H9 (cell line): ENCODE data around the gene FOXO1. TPM values are rescaled to one million over a fixed set of nuclear protein-coding genes. Genes with fewer than 3 reads are reported as not detected.

Experiments used
- DNase-seq: peaks from one replicate; pipeline ENCODE4 v3.0.0-alpha.2; 2017
- H2AFZ ChIP-seq: one replicate; pipeline ENCODE4 v1.6.1; 2013; ENCODE audit warnings: mild to moderate bottlenecking, low read length, control low read depth, moderate library complexity
- H2AK5ac ChIP-seq: 2 replicates; pipeline ENCODE4 v1.6.1; 2013; ENCODE audit warnings: low read length, control low read depth, mixed read lengths; ENCODE audit not compliant: insufficient read length
- H2BK120ac ChIP-seq: one replicate; pipeline ENCODE4 v1.6.1; 2013; ENCODE audit warnings: low read depth, mild to moderate bottlenecking, low read length, control low read depth, inconsistent platforms; ENCODE audit not compliant: poor library complexity, severe bottlenecking
- H2BK12ac ChIP-seq: 2 replicates; pipeline ENCODE4 v1.6.1; 2013; ENCODE audit warnings: low read length, control low read depth, mixed read lengths, low read depth; ENCODE audit not compliant: insufficient read length
- H2BK15ac ChIP-seq: 2 replicates; pipeline ENCODE4 v1.6.1; 2013; ENCODE audit warnings: low read depth, low read length, control low read depth
- H2BK20ac ChIP-seq: one replicate; pipeline ENCODE4 v1.6.1; 2013; ENCODE audit warnings: low read depth, mild to moderate bottlenecking, low read length, control low read depth, inconsistent platforms; ENCODE audit not compliant: poor library complexity, severe bottlenecking
- H2BK5ac ChIP-seq: 2 replicates; pipeline ENCODE4 v1.6.1; 2013; ENCODE audit warnings: low read length, control low read depth, mixed read lengths; ENCODE audit not compliant: insufficient read length
- H3K14ac ChIP-seq: 2 replicates; pipeline ENCODE4 v1.6.1; 2013; ENCODE audit warnings: low read length, control low read depth; ENCODE audit not compliant: insufficient read depth
- H3K18ac ChIP-seq: 2 replicates; pipeline ENCODE4 v1.6.1; 2013; ENCODE audit warnings: low read depth, mild to moderate bottlenecking, mixed read lengths, low read length, control low read depth; ENCODE audit not compliant: insufficient read length
- H3K23ac ChIP-seq: 2 replicates; pipeline ENCODE4 v1.6.1; 2013; ENCODE audit warnings: low read length, control low read depth, mixed read lengths, low read depth; ENCODE audit not compliant: insufficient read length
- H3K23me2 ChIP-seq: 2 replicates; pipeline ENCODE4 v1.6.1; 2013; ENCODE audit warnings: low read depth, mild to moderate bottlenecking, mixed read lengths, low read length, control low read depth; ENCODE audit not compliant: insufficient read length, poor library complexity, severe bottlenecking
- H3K27ac ChIP-seq: 2 replicates; pipeline ENCODE4 v1.5.1; 2013; ENCODE audit warnings: low read length, control low read depth, mixed read lengths, low read depth; ENCODE audit not compliant: insufficient read length
- H3K27me3 ChIP-seq: 2 replicates; pipeline ENCODE4 v1.6.1; 2013; ENCODE audit warnings: low read length, control low read depth, inconsistent platforms; ENCODE audit not compliant: insufficient read depth
- H3K4ac ChIP-seq: 2 replicates; pipeline ENCODE4 v1.6.1; 2013; ENCODE audit warnings: low read depth, mild to moderate bottlenecking, control low read depth, inconsistent platforms, low read length, moderate library complexity
- H3K4me1 ChIP-seq: 2 replicates; pipeline ENCODE4 v1.6.1; 2013; ENCODE audit warnings: low read length, control low read depth, inconsistent platforms; ENCODE audit not compliant: insufficient read depth
- H3K4me2 ChIP-seq: 2 replicates; pipeline ENCODE4 v1.6.1; 2013; ENCODE audit warnings: low read length, control low read depth, mixed read lengths; ENCODE audit not compliant: insufficient read length, insufficient read depth
- H3K56ac ChIP-seq: 2 replicates; pipeline ENCODE4 v1.6.1; 2013; ENCODE audit warnings: low read depth, mild to moderate bottlenecking, mixed read lengths, low read length, control low read depth; ENCODE audit not compliant: insufficient read length
- H3K79me1 ChIP-seq: 2 replicates; pipeline ENCODE4 v1.6.1; 2013; ENCODE audit warnings: low read depth, mild to moderate bottlenecking, moderate library complexity, low read length, control low read depth, inconsistent platforms; ENCODE audit not compliant: insufficient read depth, poor library complexity, severe bottlenecking
- H3K79me2 ChIP-seq: 2 replicates; pipeline ENCODE4 v1.6.1; 2013; ENCODE audit warnings: low read length, control low read depth, inconsistent platforms; ENCODE audit not compliant: insufficient read depth
- H3K9ac ChIP-seq: 2 replicates; pipeline ENCODE4 v1.6.1; 2013; ENCODE audit warnings: low read length, control low read depth, mixed read lengths; ENCODE audit not compliant: insufficient read length; ENCODE audit errors: extremely low read depth
- H3K9me3 ChIP-seq: one replicate; pipeline ENCODE4 v1.6.1; 2013; ENCODE audit warnings: low read depth, low read length, inconsistent platforms; ENCODE audit not compliant: control insufficient read depth
- H3T11ph ChIP-seq: one replicate; pipeline ENCODE4 v1.6.1; 2013; ENCODE audit warnings: mild to moderate bottlenecking, low read length, control low read depth, inconsistent platforms
- H4K20me1 ChIP-seq: one replicate; pipeline ENCODE4 v1.6.1; 2013; ENCODE audit not compliant: control insufficient read depth, insufficient read length, insufficient read depth
- H4K5ac ChIP-seq: 2 replicates; pipeline ENCODE4 v1.6.1; 2013; ENCODE audit warnings: low read depth, mild to moderate bottlenecking, mixed read lengths, low read length, control low read depth; ENCODE audit not compliant: insufficient read length
- H4K8ac ChIP-seq: replicated peaks from 2 replicates; pipeline ENCODE4 v1.6.1; 2013; ENCODE audit warnings: low read length, control low read depth, mixed read lengths, low read depth; ENCODE audit not compliant: insufficient read length
- H4K91ac ChIP-seq: 2 replicates; pipeline ENCODE4 v1.6.1; 2013; ENCODE audit warnings: low read depth, mild to moderate bottlenecking, moderate library complexity, mixed read lengths, low read length, control low read depth; ENCODE audit not compliant: insufficient read length
- H3K27ac Mint-ChIP-seq, 3 experiments: 2 replicates in 2 of 3; 3 replicates in 1 of 3; pipeline ENCODE4 v1.8.0; 2020 to 2021; ENCODE audit warnings: mixed read lengths in 3 of 3, mild to moderate bottlenecking in 1 of 3, moderate library complexity in 1 of 3
- H3K27me3 Mint-ChIP-seq: 2 replicates; pipeline ENCODE4 v1.8.0; 2021; ENCODE audit warnings: low read depth, mild to moderate bottlenecking, moderate library complexity, mixed read lengths
- H3K36me3 Mint-ChIP-seq, 3 experiments: 2 replicates in 2 of 3; 3 replicates in 1 of 3; pipeline ENCODE4 v1.8.0; 2020 to 2021; ENCODE audit warnings: low read depth in 3 of 3, mixed read lengths in 3 of 3; ENCODE audit not compliant: insufficient read depth in 1 of 3
- H3K4me1 Mint-ChIP-seq, 2 experiments: 2 replicates each; pipeline ENCODE4 v1.8.0; 2020; ENCODE audit warnings: mixed read lengths in 2 of 2
- H3K4me3 Mint-ChIP-seq, 2 experiments: 2 replicates in 1 of 2; 3 replicates in 1 of 2; pipeline ENCODE4 v1.8.0; 2020 to 2021; ENCODE audit warnings: mild to moderate bottlenecking in 2 of 2, mixed read lengths in 2 of 2, moderate library complexity in 1 of 2
- H3K9me3 Mint-ChIP-seq, 2 experiments: 2 replicates in 1 of 2; 3 replicates in 1 of 2; pipeline ENCODE4 v1.8.0; 2020; ENCODE audit warnings: mild to moderate bottlenecking in 2 of 2, mixed read lengths in 2 of 2, moderate library complexity in 1 of 2
- CTCF ChIP-seq: fragments of 200-600 bp; sonication (generic); conservative IDR thresholded peaks from 3 replicates; pipeline ENCODE4 v1.8.0; 2021; ENCODE audit warnings: antibody characterized with exemption, mild to moderate bottlenecking
- WGBS: extraction: QIAGEN DNeasy Blood & Tissue Kit; methylation state at CpG from one replicate; pipeline ENCODE4 v1.1.7; 2013; ENCODE audit warnings: missing lambda C conversion rate, low lambda C conversion rate, mixed read lengths; ENCODE audit not compliant: insufficient read length; ENCODE audit errors: extremely low coverage; 5-methylcytosine and 5-hydroxymethylcytosine counted together
- total RNA-seq: library from RNA; stranded (reverse); gene quantifications from 2 replicates; pipeline ENCODE4 v1.2.1, GENCODE V29; 2021

FOXO1 gene
- total RNA-seq, 1 experiment from 2014 or later = 44.6 TPM

GRCh38 chr13:40611004-40611403 is 55.4 kb downstream of the FOXO1 start:
- Mint-ChIP-seq H3K36me3 (peaks cover 9 to 12% (median 10%) of the 10 kb centered on the region in 3 experiments; a peak in 5 of 7 replicates), H3K27ac (no peak overlapping the region), H3K4me1 (peaks cover 65% of the 10 kb centered on the region in 2 experiments), H3K9me3 (no peaks in the 10 kb centered on the region), H3K27me3 (no peaks in the 10 kb centered on the region), H3K4me3 (no peak overlapping the region)
- Histone ChIP-seq H3K79me1 (no peaks in the 10 kb centered on the region), H3K9ac (no peak overlapping the region), H2BK20ac (no peak overlapping the region), H2BK15ac (no peak overlapping the region), H2BK5ac (no peak overlapping the region), H3K4me2 (no peak overlapping the region), H3K18ac (no peak overlapping the region), H2AK5ac (no peak overlapping the region), H3K23me2 (no peaks in the 10 kb centered on the region), H2BK12ac (no peak overlapping the region), H3K4ac (no peak overlapping the region), H3K23ac (no peak overlapping the region), H4K5ac (no peak overlapping the region), H3K79me2 (peaks cover 55% of the 10 kb centered on the region), H3K4me1 (peaks cover 25% of the 10 kb centered on the region), H4K8ac (no peak overlapping the region), H3K27me3 (no peaks in the 10 kb centered on the region), H2AFZ (no peak overlapping the region), H3K14ac (no peak overlapping the region), H2BK120ac (no peak overlapping the region), H3K9me3 (no peaks in the 10 kb centered on the region), H3K27ac (no peak overlapping the region), H3K56ac (no peak overlapping the region), H4K91ac (no peak overlapping the region), H4K20me1 (no peaks in the 10 kb centered on the region), H3T11ph (no peak overlapping the region)
- no peak for DNase-seq
- WGBS = no CpG with 5 or more reads among the region's 3 CpGs
- TF ChIP-seq CTCF = no peak
